Stomach (tissue), 4 donors: ENCODE measurements around the gene PDAP1.

Experiments
- CTCF ChIP-seq, 7 experiments: fragments of 450-650 bp in 4 of 7; fragments of 200-600 bp in 3 of 7; sonication (generic) in 3 of 7; IDR thresholded peaks; one replicate each; pipeline ENCODE4 v1.5.1; 2016 to 2019; ENCODE audit warnings: antibody characterized with exemption in 7 of 7, control low read depth in 2 of 7, mild to moderate bottlenecking in 1 of 7
- EP300 ChIP-seq: sonication (generic); formaldehyde crosslinking; IDR thresholded peaks from one replicate; pipeline ENCODE4 v1.6.1; 2017; ENCODE audit warnings: antibody characterized with exemption
- POLR2A ChIP-seq, 4 donors: fragments of 450-650 bp; IDR thresholded peaks; one replicate each; pipeline ENCODE4 v1.6.1; 2016; ENCODE audit warnings: antibody characterized with exemption in 4 of 4, control low read depth in 2 of 4, mild to moderate bottlenecking in 1 of 4, moderate library complexity in 1 of 4
- POLR2AphosphoS5 ChIP-seq, 3 donors: sonication (generic); formaldehyde crosslinking; IDR thresholded peaks; one replicate each; pipeline ENCODE4 v1.6.1; 2016; ENCODE audit warnings: antibody characterized with exemption in 3 of 3

DNA sequence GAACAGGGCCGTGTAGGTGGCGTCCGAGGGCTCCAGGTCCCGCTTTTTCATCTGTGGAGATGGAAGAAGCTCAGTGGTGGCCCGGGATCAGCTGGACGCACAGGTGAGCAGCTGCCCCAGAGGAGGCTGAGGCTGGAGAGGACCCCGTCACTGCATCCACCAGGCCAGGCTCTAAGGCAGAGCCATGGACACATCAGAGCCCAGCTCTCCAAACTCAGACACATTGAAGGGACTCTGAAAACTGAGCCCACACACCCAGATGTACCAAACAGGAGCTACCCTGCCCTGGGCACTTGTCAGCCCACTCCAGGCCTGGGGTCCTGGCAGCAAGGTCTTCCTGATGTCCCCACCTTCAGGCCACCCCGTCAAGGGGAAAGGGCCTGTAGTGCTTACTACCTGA is 21.4 kb upstream of the PDAP1 start:
- TF ChIP-seq POLR2A (IDR thresholded peaks at IDR 0.05) (no peak), EP300 (no peak), CTCF (IDR thresholded peaks at IDR 0.05) (no peak), POLR2AphosphoS5 (IDR thresholded peaks at IDR 0.05) (no peak)
